ENCODE results near the gene MPST. TPM values are rescaled to one million over a fixed set of nuclear protein-coding genes. Genes with fewer than 3 reads are reported as not detected.

MPST gene
- total RNA-seq, 3 donors from 2014 or later: 135 to 224 (median 186) TPM

DNA sequence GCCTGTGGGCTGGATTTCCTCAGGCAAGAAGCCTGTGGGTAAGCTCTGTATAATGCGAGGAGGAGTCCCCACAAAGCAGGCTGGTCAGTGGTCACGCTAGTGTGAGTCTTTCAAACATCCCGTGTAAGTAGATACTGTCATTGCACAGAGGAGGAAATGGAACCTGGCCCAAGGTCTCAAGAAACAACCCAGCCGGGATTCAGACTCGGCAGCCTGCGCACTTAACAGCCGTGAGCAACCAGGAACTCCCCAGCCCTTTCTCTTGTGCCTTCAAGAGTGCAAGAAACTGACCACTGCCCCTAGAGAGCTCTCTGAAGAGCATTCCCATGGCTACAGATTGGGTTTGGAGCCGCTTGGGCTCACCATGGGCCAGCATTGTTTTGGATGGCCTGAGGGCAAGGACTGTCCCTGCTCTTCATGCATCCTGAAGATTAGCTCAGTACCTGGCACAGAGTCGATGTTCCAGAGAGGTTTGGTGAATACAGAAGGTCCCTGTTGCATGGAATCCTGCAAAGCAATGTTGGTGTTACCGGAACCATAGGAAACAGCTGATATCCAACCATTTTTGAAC, 6.0 kb downstream of the MPST start:
- peaks cover 26% of the 10 kb centered on the region for H3K4me1 ChIP-seq (ENCODE audit: low read depth)
- H3K9me3 ChIP-seq: no peaks in the 10 kb centered on the region
- TF ChIP-seq, protein P1, sequence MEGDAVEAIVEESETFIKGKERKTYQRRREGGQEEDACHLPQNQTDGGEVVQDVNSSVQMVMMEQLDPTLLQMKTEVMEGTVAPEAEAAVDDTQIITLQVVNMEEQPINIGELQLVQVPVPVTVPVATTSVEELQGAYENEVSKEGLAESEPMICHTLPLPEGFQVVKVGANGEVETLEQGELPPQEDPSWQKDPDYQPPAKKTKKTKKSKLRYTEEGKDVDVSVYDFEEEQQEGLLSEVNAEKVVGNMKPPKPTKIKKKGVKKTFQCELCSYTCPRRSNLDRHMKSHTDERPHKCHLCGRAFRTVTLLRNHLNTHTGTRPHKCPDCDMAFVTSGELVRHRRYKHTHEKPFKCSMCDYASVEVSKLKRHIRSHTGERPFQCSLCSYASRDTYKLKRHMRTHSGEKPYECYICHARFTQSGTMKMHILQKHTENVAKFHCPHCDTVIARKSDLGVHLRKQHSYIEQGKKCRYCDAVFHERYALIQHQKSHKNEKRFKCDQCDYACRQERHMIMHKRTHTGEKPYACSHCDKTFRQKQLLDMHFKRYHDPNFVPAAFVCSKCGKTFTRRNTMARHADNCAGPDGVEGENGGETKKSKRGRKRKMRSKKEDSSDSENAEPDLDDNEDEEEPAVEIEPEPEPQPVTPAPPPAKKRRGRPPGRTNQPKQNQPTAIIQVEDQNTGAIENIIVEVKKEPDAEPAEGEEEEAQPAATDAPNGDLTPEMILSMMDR (IDR thresholded peaks at IDR 0.05): no peak
- no peaks in the 10 kb centered on the region for H3K36me3 ChIP-seq (ENCODE audit: low read depth)
- intact Hi-C loops (cut with DNase I, micrococcal nuclease): no loop called here
- H3K4me3 ChIP-seq: no peak overlapping the region
- DNase-seq (peak in 1 of 3 donors; percentile 50), ATAC-seq (peak; percentile 20)

DNA sequence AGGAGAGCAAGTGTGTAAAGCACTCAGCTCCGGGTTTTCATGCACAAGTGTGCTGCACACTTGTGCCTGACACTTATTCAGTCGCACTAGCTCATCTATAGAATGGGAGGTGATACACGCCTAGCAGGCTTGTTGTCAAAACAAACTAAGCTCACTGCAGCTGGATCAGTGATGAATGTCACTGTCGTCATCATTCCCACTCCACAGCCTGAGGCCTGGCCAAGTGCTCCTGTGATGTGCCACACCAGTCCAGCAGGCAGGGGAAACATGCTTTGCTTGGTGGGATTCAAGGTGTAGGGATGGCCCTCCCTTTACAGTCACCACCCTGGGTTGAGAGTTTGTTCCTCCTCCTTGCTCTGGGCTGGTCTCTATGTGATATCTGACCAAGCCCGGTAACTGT, 6.8 kb downstream of the MPST start:
- DNase-seq (peak in 1 of 3 donors; percentile 25), ATAC-seq (no peak)
- Histone ChIP-seq H3K4me3 (no peak overlapping the region), H3K4me1 (ENCODE audit: low read depth) (peaks cover 19% of the 10 kb centered on the region), H3K36me3 (ENCODE audit: low read depth) (no peaks in the 10 kb centered on the region), H3K9me3 (no peaks in the 10 kb centered on the region)
- TF ChIP-seq, protein P1 (IDR thresholded peaks at IDR 0.05): no peak
- intact Hi-C loops (cut with DNase I, micrococcal nuclease): no loop called here

DNA sequence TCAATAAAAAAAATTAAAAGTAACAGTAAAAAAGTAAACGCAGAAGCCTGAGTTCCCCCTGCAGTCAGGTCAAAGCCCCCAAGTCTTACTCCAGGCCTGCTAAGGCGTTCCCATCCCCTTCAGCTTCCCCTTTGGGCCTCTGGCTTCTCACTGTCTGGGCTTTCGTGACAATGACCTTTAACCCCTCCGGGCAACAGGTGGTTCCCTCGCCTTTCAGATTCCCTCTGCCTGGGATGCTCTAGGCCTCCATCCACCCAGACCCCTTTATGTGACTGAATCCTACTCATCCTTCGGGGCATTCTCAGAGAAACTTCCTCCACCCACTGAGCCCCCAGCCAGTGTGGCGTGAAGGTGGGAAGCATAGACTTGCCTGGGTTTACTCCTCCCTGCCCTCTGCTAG, 8.0 kb downstream of the MPST start:
- peaks cover 16% of the 10 kb centered on the region for H3K4me1 ChIP-seq (ENCODE audit: low read depth)
- TF ChIP-seq, protein P1 (IDR thresholded peaks at IDR 0.05): no peak
- H3K4me3 ChIP-seq: no peak overlapping the region
- H3K36me3 ChIP-seq (ENCODE audit: low read depth): no peaks in the 10 kb centered on the region
- ATAC-seq (no peak), DNase-seq (no peak)
- no peaks in the 10 kb centered on the region for H3K9me3 ChIP-seq
- intact Hi-C loops (cut with DNase I, micrococcal nuclease): no loop called here

DNA sequence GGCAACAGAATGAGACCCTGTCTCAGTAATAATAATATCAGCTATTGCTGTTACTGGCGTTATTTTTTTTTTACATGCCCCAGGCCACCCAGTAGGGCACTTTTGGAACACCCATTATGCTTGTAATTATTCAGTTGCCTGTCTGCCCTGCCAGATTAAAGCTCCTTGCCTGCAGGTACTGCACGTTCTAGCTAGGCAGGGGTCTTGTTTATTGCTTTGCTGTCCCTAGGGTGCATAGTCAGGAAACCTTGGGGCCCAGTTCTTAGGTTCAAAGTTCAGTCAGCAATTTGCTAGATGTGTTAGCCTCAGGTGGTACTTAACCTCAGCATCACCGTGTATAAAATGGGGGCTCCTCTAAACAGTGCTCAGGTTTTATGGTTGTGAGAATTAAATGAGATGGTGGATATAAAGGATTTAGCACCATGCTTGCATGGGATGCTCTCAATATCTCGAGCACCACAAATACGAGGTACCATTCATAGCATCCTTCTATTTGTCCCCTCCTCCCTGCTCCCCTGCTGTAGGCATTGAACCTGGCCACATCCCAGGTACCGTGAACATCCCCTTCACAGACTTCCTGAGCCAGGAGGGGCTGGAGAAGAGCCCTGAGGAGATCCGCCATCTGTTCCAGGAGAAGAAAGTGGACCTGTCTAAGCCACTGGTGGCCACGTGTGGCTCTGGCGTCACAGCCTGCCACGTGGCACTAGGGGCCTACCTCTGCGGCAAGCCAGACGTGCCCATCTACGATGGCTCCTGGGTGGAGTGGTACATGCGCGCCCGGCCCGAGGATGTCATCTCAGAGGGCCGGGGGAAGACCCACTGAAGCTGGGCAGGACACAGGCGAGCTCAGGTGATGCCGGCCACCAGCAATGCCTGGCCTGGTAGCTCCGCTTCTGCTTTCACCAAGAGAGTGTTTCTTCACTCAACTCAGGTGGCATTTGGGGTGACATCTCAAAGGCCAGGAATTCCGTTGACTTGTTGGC, 9.4 kb downstream of the MPST start:
- Histone ChIP-seq H3K36me3 (ENCODE audit: low read depth) (no peaks in the 10 kb centered on the region), H3K4me3 (no peak overlapping the region), H3K9me3 (no peaks in the 10 kb centered on the region), H3K4me1 (ENCODE audit: low read depth) (peaks cover 20% of the 10 kb centered on the region)
- DNase-seq (peak in 1 of 3 donors; percentile 32), ATAC-seq (no peak)
- intact Hi-C loops (cut with DNase I, micrococcal nuclease): no loop called here
- TF ChIP-seq, protein P1 (IDR thresholded peaks at IDR 0.05): no peak

DNA sequence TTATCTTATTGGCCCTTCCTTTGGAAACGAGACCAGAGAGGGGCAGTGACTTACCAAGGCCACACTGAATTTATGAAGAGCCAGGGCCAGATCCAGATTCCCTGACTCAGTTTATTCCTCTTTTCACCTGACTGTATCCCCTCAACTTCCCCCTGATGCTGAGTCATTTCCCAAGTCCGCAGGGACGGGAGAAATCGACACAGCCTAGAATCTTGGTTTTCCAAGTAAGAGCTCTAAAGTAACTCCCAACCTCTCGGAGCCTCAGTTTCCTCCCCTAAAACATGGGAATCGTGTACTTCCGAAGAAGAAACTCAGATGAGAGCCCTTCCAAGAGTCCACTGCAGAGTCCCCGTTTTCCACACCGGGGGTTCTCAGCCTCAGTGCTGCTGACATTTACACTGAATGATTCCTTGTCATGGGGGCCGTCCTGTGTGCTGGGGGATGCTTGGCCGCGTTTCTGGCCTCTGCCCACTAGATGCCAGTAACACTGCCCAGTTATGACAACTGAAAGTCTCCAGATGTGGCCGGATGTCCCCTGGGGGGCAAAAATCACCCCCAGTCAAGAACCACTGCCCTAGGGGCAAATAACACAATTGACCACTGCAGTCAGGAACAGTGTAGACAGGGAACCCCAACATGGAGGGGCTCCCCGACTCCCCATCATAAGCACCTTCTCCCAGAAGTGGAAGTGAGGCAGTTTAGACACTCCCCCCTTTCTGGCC, 11.2 kb downstream of the MPST start:
- TF ChIP-seq, protein P1 (IDR thresholded peaks at IDR 0.05): no peak
- no peak for DNase-seq
- Histone ChIP-seq H3K9me3 (no peaks in the 10 kb centered on the region), H3K4me1 (ENCODE audit: low read depth) (peaks cover 21% of the 10 kb centered on the region), H3K4me3 (no peak overlapping the region), H3K36me3 (ENCODE audit: low read depth) (no peaks in the 10 kb centered on the region)
- intact Hi-C loops (cut with DNase I, micrococcal nuclease): no loop called here
- ATAC-seq: no peak
